SK-MEL-5 (cell line): Measurements from ENCODE around the gene ITGB6. TPM values are rescaled to one million over a fixed set of nuclear protein-coding genes. Genes with fewer than 3 reads are reported as not detected.
"Not testable (repeated sequence)": the region's sequence is repeated elsewhere in the genome, so short reads cannot be mapped to it uniquely, and the experiment has no call there.

Experiments used
- DNase-seq: peaks from one replicate; pipeline ENCODE4 v3.0.0-alpha.2; 2016; ENCODE audit warnings: low read depth, low spot score
- in situ Hi-C: cut with HindIII; loops from 2 replicates; pipeline ENCODE4 v1.10.0; 2016; ENCODE audit warnings: low sequenced_read_pairs, high pct_unique_total_duplicates, low pct_unique_long_range_greater_than_20kb
- total RNA-seq: library from RNA; depleted of rRNA; stranded (reverse); fragments of >200 nt; shearing (Covaris generic); gene quantifications from 2 replicates; pipeline ENCODE4 v1.2.3, GENCODE V29; 2014

ITGB6 gene
- total RNA-seq, 1 experiment from 2014 or later: not detected

- in situ Hi-C loops: no loop called here
Observed at GRCh38 chr2:160201849-160202539, 1.9 kb upstream of the ITGB6 start.

GRCh38 chr2:160200921-160201320, 849 bp upstream of the ITGB6 start:
- in situ Hi-C loops: no loop called here
- DNase-seq: no peak

More at GRCh38 chr2:160201849-160202539, 1.9 kb upstream of the ITGB6 start:
- DNase-seq: no peak

GRCh38 chr2:160199053-160199452, 1.0 kb downstream of the ITGB6 start:
- in situ Hi-C loops: no loop called here
- no peak for DNase-seq

- no peak for DNase-seq
- in situ Hi-C loops: no loop called here
Observed at GRCh38 chr2:160197587-160197986, 2.5 kb downstream of the ITGB6 start.

GRCh38 chr2:160194946-160195345, 5.1 kb downstream of the ITGB6 start:
- in situ Hi-C loops: no loop called here
- no peak for DNase-seq

GRCh38 chr2:160194351-160194750, 5.7 kb downstream of the ITGB6 start:
- DNase-seq: no peak

GRCh38 chr2:160181146-160181836, 18.8 kb downstream of the ITGB6 start:
- in situ Hi-C loops, DNase-seq: not testable (repeated sequence)

More at GRCh38 chr2:160194351-160194750, 5.7 kb downstream of the ITGB6 start:
- in situ Hi-C loops: no loop called here

- DNase-seq, in situ Hi-C loops: not testable (repeated sequence)
Observed at GRCh38 chr2:160180690-160181089, 19.4 kb downstream of the ITGB6 start.

- in situ Hi-C loops: no loop called here
- DNase-seq: no peak
Observed at GRCh38 chr2:160180172-160180571, 19.9 kb downstream of the ITGB6 start.

GRCh38 chr2:160175169-160176134, 24.6 kb downstream of the ITGB6 start:
- in situ Hi-C loops: no loop called here
- DNase-seq: peak; percentile 41

GRCh38 chr2:160174322-160174721, 25.8 kb downstream of the ITGB6 start:
- DNase-seq: no peak
- in situ Hi-C loops: no loop called here

- DNase-seq: no peak
- in situ Hi-C loops: no loop called here
Observed at GRCh38 chr2:160169988-160170387, 30.1 kb downstream of the ITGB6 start.

GRCh38 chr2:160169471-160169870, 30.6 kb downstream of the ITGB6 start:
- in situ Hi-C loops: no loop called here
- DNase-seq: no peak

GRCh38 chr2:160168878-160169277, 31.2 kb downstream of the ITGB6 start:
- in situ Hi-C loops: no loop called here
- no peak for DNase-seq

- in situ Hi-C loops: no loop called here
- DNase-seq: no peak
Observed at GRCh38 chr2:160167089-160167740, 32.9 kb downstream of the ITGB6 start.

GRCh38 chr2:160165996-160166395, 34.1 kb downstream of the ITGB6 start:
- in situ Hi-C loops: no loop called here
- peak; percentile 64 for DNase-seq

- no peak for DNase-seq
- in situ Hi-C loops: no loop called here
Observed at GRCh38 chr2:160165081-160165480, 35.0 kb downstream of the ITGB6 start.
